ENCODE results near the gene NSMF.
"Not testable (repeated sequence)": the region's sequence is repeated elsewhere in the genome, so short reads cannot be mapped to it uniquely, and the experiment has no call there.

Gene NSMF

GRCh38 chr9:137459601-137460362 lies 648 bp upstream of the NSMF start:
- DNase-seq (ENCODE audit: low read depth in 2 of 3, low spot score in 1 of 3), result no peak

DNA sequence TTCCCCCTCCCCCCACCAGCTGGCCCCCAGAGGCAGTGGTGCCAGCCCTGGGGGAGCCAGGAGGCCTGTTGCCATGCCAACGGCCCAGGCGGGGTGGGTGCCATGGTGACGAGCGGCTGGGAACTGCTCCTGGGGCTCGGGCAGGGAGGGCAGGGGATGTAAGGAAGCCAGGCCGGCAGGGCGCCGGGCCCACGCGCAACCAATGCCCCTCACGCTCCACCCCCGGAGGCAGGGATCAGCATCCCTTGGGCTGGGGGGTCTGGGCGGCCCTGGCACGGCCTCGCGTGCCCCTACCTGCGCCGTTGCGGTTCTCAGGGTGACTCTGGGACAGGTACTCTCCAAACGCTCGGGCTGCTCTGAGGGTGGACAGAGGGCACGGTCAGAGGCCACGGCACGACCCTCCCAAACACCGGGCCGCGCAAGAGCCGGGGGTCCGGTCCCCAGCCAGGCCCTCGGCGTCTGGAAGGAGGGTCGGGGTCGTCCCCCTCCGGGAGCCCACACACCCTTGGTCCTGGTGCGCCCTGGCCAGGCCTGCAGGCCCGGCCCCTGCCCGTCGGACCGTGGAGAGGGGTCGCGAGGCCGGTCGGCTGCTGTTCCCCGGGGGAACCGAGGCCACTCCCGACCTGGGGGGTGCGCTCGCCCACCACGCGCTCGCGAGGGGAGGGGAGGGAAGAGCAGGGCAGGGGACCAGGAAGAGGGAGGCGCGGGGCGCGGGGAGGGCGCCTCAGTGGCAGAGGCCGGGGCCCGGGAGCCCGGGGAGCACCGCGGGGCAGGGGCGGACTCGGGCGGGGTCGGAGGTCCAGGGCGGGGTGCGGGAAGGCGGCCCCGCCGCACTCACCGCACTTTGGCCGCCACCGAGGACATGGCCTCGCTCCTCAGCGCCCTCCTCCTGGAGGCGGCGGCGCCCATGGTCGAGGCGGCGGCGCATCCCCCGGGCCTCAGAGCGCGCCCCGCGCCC lies 661 bp downstream of the NSMF start:
- no peak for DNase-seq (ENCODE audit: low read depth in 2 of 3, low spot score in 1 of 3)

DNA sequence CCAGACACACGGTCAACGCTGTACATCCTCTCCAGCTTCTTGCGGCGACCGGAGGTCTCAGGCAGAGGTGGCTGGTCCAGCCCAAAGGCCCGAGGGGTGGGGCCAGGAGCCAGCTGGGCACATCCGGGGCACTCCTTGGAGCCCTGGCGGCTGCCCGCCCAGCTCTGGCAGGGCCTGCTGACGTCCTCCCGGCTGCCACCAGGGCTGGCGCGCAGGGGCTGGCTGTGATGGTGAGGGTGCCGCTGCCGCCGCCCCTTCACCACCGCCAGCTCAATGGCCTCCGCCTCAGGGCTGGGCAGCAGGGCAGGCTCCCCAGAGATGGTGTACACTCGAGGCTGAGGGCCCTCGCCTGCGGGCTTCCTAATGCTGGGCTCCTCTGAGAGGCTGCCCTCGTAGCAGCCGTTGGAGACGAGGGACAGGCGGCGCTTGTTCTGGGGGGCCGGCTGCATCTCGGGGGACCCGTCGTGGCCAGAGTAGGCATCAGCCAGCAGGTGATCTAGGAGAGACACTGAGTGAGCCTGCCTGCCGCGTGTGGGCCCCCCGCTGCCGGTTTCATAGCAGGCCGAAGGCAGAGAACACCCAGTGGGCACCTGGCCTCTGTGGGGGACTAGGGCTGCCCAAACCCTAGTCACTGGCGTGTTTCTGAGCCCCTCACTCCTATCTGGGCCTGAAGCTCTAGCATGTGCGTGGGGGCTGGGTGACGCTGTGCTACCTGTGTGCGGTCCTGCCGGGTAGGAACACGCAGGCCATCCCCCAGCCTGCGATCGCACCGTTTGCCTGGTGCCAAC lies 1.5 kb downstream of the NSMF start:
- no peak for DNase-seq (ENCODE audit: low read depth in 2 of 3, low spot score in 1 of 3)

DNA sequence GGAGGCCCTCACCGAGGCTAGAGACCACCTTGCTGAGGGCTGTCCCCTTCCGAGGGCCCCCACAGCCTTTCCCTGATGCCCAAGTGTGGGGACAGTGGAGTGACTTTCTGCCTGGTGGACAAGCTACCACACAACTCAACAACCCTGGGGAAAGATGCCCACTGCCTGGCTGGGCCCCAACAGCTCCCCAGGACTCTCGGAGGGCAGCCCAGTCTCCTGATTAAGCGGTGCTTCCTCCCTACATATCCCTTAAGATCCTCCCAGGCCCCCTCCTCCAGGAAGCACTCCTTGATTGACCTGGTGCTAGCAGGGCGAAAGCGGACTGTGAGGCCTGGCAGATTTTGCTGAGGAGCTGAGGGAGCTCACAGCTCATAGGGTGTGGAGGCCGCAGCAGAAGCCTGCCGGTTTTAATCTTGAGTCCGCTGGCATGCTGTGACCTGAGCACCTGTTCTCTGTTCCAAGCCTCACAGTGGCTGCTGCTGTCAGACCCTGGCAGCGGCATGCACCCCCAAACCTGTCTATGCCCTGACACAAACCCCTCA lies 2.2 kb downstream of the NSMF start:
- DNase-seq (ENCODE audit: low read depth in 2 of 3, low spot score in 1 of 3), result no peak

DNA sequence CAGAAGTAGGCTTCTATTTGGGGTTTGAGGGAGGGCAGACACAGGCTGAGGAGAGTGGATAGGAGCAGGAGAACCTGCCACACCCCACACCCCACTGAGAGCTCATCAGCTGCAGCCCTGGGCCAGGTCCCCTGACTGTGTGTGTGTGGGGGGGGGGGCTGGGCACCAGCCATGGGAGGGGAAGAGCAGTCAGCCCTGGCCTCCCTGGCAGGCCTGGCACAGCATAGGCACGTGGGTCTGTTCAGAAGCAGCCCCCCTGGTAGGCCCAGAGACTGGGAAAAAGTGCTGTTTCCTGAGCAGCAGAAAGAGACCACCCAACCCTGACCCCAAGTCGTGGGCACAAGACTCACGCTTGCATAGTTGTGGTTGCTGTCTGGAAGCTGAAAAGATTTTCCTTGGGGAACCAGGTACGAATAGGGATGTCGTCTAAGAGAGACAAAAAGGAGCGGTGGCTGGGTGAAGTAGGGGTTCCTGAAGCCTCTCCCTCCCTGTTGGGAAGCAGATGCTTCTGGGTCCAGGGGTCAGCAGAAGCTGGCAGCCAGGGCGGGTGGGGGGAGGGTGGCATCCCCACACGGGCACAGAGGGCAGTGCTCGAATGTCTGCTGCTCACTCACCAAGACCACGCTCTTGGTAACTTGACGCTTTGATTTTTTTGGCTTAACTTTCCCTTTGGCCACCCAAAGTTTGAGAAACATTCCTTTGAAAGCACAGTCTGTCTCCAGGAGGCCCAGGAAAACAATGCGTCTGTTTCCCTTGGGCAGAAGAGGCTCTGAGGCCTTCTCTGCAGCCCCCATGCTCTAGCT lies 2.9 kb downstream of the NSMF start:
- no peak for DNase-seq (ENCODE audit: low read depth in 2 of 3, low spot score in 1 of 3)

GRCh38 chr9:137455359-137455991 lies 3.7 kb downstream of the NSMF start:
- DNase-seq (ENCODE audit: low read depth in 2 of 3, low spot score in 1 of 3), result no peak

- no peak for DNase-seq (ENCODE audit: low read depth in 2 of 3, low spot score in 1 of 3)
These were observed 4.4 kb downstream of the NSMF start for GRCh38 chr9:137454597-137455358.

DNA sequence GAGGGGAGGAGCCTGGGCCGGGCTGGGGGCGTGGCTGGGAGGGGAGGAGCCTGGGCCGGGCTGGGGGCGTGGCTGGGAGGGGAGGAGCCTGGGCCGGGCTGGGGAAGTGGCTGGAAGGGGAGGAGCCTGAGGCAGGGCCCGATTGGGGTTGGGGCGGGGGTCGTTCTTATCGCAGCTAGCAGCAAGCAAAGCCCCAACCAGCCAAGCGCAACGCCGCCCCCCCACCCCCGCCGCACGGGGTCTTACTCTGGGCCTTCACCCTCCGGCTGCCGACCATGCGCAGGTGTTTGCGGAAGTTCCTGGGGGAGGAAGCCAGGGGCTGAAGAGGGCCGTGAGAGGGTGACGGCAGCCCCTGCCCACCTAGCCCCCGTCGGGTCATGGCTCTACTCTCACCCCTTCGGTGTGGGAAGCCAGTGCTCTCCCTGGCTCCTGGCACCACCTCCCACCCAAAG lies 5.0 kb downstream of the NSMF start:
- DNase-seq (ENCODE audit: low read depth in 2 of 3, low spot score in 1 of 3), result peak; percentile 28 to 41 (median 33)

DNA sequence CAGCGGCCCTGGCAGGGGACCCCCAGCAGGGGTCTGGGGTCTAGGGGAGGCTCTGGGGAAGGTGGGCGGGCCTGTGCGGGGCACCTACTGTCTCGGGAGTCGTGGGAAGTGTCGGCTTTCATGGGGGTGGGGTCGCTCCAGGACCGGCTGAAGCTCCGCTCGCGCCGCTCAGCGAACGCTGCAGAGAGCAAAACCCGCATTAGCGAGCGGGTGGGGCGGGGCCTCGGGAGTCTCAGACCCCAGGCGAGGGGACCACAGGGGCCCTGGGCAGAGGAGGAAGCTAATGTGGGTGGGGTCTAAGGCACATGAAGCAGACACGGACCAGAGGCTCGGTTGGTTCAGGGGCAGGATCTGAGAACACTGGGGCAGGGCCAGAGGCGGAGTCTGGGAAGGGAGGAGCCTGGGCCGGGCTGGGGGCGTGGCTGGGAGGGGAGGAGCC lies 5.5 kb downstream of the NSMF start:
- peak; percentile 45 to 63 (median 56) for DNase-seq (ENCODE audit: low read depth in 2 of 3, low spot score in 1 of 3)

GRCh38 chr9:137452761-137453642 lies 6.1 kb downstream of the NSMF start:
- no peak for DNase-seq (ENCODE audit: low read depth in 2 of 3, low spot score in 1 of 3)

DNA sequence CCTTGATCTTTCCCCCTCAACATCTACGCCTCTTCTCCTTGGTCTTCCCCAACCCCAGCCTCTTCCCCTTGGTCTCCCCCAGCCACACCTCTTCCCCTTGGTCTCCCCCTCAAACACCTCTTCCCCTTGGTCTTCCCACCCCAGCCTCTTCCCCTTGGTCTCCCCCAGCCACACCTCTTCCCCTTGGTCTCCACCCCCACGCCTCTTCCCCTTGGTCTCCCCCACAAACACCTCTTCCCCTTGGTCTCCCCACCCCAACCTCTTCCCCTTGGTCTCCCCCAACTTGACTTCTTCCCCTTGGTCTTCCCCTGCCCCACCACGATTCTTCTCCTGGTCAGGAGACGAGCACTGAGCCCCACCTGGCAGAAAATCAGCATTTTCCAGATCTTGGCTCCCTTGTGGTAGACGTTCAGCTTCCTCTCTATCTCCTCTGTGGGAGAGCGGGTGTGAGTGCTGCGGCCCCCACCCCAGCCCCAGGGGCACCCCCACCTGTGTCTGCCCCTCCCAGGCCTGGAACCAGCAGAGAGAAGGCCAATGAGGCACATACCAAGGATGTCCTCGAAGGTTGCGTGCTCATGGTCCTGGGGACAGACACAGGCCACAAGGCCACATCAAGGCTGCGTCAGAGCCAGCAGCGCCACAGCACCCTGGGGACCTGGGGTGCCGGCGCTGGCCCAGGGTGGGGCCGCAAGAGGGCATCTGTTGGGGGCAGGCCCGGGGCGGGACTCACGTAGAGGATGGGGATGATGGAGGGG lies 7.0 kb downstream of the NSMF start:
- no peak for DNase-seq (ENCODE audit: low read depth in 2 of 3, low spot score in 1 of 3)

GRCh38 chr9:137451264-137452005 lies 7.7 kb downstream of the NSMF start:
- not testable (repeated sequence) for DNase-seq (ENCODE audit: low read depth in 2 of 3, low spot score in 1 of 3)

DNA sequence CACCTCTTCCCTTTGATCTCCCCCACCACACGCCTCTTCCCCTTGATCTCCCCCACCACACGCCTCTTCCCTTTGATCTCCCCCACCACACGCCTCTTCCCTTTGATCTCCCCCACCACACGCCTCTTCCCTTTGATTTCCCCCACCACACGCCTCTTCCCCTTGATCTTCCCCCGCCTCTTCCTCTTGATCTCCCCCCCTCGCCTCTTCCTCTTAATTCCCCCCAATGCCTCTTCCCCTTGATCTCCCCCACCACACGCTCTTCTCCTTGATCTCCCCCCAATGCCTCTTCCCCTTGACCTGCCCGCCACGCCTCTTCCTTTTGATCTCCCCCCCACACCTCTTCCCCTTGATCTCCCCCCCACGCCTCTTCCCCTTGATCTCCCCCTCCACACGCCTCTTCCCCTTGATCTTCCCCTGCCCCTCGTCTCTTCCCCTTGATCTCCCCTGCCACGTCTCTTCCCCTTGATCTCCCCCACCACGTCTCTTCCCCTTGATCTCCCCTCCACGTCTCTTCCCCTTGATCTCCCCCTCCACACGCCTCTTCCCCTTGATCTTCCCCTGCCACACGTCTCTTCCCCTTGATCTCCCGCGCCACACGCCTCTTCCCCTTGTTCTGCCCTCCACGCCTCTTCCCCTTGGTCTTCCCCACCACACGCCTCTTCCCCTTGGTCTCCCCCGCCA lies 8.5 kb downstream of the NSMF start:
- not testable (repeated sequence) for DNase-seq (ENCODE audit: low read depth in 2 of 3, low spot score in 1 of 3)

DNA sequence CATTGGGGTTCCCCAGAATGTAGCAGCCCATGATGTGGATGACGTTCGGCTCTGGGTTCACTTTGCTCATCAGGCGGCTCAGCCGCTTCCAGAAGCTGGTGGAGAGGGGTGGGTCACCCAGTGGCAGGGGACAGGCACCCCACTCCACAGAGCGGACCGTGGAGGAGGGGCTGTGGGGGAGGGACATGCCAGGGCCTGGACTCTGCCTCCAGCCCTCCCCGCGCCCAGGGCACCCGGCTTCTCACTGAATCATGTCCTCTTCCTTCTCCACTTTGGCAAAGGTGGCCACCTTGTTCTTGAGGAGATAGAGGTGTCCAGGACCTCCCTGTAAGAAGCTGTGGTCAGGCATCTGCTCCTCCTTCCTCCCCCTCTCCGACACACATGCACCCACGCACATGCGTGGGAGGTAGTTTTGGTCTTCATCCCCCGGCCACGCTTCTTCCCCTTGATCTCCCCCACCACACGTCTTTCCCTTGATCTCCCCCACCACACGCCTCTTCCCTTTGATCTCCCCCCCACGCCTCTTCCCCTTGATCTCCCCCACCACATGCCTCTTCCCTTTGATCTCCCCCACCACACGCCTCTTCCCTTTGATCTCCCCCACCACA lies 9.1 kb downstream of the NSMF start:
- no peak for DNase-seq (ENCODE audit: low read depth in 2 of 3, low spot score in 1 of 3)

DNA sequence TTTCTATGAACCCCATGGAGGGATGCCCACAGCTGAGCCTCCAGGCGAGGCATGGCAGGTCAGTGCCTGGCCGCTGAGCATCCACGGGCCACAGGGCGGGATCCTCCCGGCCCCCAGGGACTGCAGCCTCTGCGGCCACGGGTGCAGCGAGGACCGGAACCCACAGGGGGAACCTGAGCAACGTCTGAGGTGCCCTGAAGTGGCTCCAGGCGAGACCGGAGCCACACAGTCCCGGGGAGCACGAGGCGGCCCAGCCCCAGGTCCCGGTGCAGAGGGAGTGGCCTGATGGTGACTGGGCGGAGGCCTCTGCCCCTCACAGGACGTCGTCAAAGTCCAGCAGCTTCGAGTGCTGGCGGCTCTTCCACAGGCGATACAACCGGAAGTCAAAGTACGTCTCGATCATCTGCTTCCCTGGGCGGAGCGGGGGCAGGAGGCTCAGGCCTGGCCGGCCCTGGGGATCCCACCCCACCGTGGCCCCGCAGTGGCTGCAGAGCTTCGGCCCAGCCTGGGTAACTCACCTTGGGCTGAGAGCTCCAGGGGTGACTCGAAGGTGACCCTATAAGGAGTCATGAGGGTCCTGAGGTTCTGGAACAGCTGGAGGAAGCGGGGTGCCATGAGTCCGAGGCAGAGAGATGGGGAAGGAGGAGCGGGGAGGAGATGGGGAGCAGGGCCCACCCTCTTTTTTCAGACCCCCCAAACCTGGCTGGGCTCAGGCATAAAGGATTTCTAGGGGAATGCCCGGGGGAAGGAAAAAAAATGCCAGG lies 9.9 kb downstream of the NSMF start:
- DNase-seq (ENCODE audit: low read depth in 2 of 3, low spot score in 1 of 3), result no peak
